Vagina (tissue), 2 donors: ENCODE results near the gene DUSP22. TPM values are rescaled to one million over a fixed set of nuclear protein-coding genes. Genes with fewer than 3 reads are reported as not detected.
"Not testable (repeated sequence)": the region's sequence is repeated elsewhere in the genome, so short reads cannot be mapped to it uniquely, and the experiment has no call there.

Experiments used
- DNase-seq, 2 donors: peaks; one replicate each; pipeline ENCODE4 v3.0.0-alpha.2; 2017; ENCODE audit errors: extremely low spot score in 2 of 2
- H3K27ac ChIP-seq: fragments of 200-600 bp; sonication (generic); one replicate; pipeline ENCODE4 v1.5.1; 2019
- H3K27me3 ChIP-seq: fragments of 200-600 bp; sonication (generic); one replicate; pipeline ENCODE4 v1.5.1; 2019
- H3K36me3 ChIP-seq, 2 donors: fragments of 200-600 bp; sonication (generic); one replicate each; pipeline ENCODE4 v1.5.1; 2017 to 2019
- H3K4me1 ChIP-seq: fragments of 200-600 bp; sonication (generic); one replicate; pipeline ENCODE4 v1.5.1; 2019
- H3K4me3 ChIP-seq, 2 donors: fragments of 200-600 bp; sonication (generic); 1 replicate in 1 of 2; 2 replicates in 1 of 2; pipeline ENCODE4 v1.5.1; 2016 to 2019
- H3K9me3 ChIP-seq: fragments of 200-600 bp; sonication (generic); one replicate; pipeline ENCODE4 v1.5.1; 2019
- CTCF ChIP-seq, 3 experiments: fragments of 450-650 bp in 2 of 3; fragments of 200-600 bp in 1 of 3; sonication (generic) in 1 of 3; IDR thresholded peaks; one replicate each; pipeline ENCODE4 v1.5.1; 2017 to 2019; ENCODE audit warnings: antibody characterized with exemption in 3 of 3, mild to moderate bottlenecking in 2 of 3, moderate library complexity in 2 of 3
- POLR2A ChIP-seq, 2 donors: fragments of 450-650 bp; IDR thresholded peaks; one replicate each; pipeline ENCODE4 v1.6.1; 2017; ENCODE audit warnings: antibody characterized with exemption in 2 of 2, mild to moderate bottlenecking in 2 of 2, moderate library complexity in 2 of 2
- POLR2AphosphoS5 ChIP-seq, 2 donors: sonication (generic); formaldehyde crosslinking; IDR thresholded peaks; one replicate each; pipeline ENCODE4 v1.9.0; 2017; ENCODE audit warnings: antibody characterized with exemption in 2 of 2, mild to moderate bottlenecking in 2 of 2, low read depth in 1 of 2; ENCODE audit not compliant: insufficient read depth in 1 of 2
- intact Hi-C: fragments of 100-400 bp; cut with DNase I; formaldehyde crosslinking; loops from one replicate; pipeline ENCODE4 v1.15.1; 2023
- total RNA-seq: library from RNA; depleted of rRNA; stranded (reverse); fragments of >200 nt; gene quantifications from one replicate; pipeline ENCODE4 v1.2.3, GENCODE V29; 2016

The DUSP22 gene
- 57.5 TPM for total RNA-seq

GRCh38 chr6:291697-292505 is at the start of gene DUSP22:
Gene DUSP22 (plus strand): TSS chr6:292487. CDS start chr6:292540, 53 bp downstream.
- Histone ChIP-seq H3K27ac (peak within 1 kb of the TSS; percentile 97), H3K4me3 (peak within 1 kb of the TSS; percentile 54 to 72), H3K4me1 (peaks cover 37% of the 10 kb centered on the region), H3K9me3 (no peaks in the 10 kb centered on the region), H3K27me3 (no peaks in the 10 kb centered on the region), H3K36me3 (no peaks in the 10 kb centered on the region)
- intact Hi-C loops, result no loop called here
- DNase-seq, result no peak
- TF ChIP-seq POLR2A (IDR thresholded peaks at IDR 0.05) (peak in 1 of 2 donors; percentile 87), CTCF (IDR thresholded peaks at IDR 0.05) (no peak), POLR2AphosphoS5 (IDR thresholded peaks at IDR 0.05; ENCODE audit: insufficient read depth in 1 of 2, low read depth in 1 of 2) (peak in 1 of 2 donors; percentile 88)

- TF ChIP-seq CTCF (IDR thresholded peaks at IDR 0.05), result no peak
- no peak for TF ChIP-seq POLR2AphosphoS5 (IDR thresholded peaks at IDR 0.05; ENCODE audit: insufficient read depth in 1 of 2, low read depth in 1 of 2)
- TF ChIP-seq POLR2A (IDR thresholded peaks at IDR 0.05), result no peak
- H3K27me3 ChIP-seq, result no peaks in the 10 kb centered on the region
- DNase-seq, result no peak
- H3K4me1 ChIP-seq, result no peaks in the 10 kb centered on the region
- no peaks in the 10 kb centered on the region for H3K36me3 ChIP-seq
- intact Hi-C loops, result no loop called here
- H3K9me3 ChIP-seq, result no peaks in the 10 kb centered on the region
- no peak overlapping the region for H3K4me3 ChIP-seq
- H3K27ac ChIP-seq, result no peak overlapping the region
These were observed 45.9 kb upstream of the DUSP22 start for GRCh38 chr6:246352-246751.

GRCh38 chr6:247351-247750 is 44.9 kb upstream of the DUSP22 start:
- no peak for DNase-seq
- H3K9me3 ChIP-seq, result no peaks in the 10 kb centered on the region
- TF ChIP-seq CTCF (IDR thresholded peaks at IDR 0.05) (no peak), POLR2AphosphoS5 (IDR thresholded peaks at IDR 0.05; ENCODE audit: insufficient read depth in 1 of 2, low read depth in 1 of 2) (no peak), POLR2A (IDR thresholded peaks at IDR 0.05) (no peak)
- H3K4me1 ChIP-seq, result no peaks in the 10 kb centered on the region
- H3K4me3 ChIP-seq, result no peak overlapping the region
- H3K36me3 ChIP-seq, result no peaks in the 10 kb centered on the region
- no peak overlapping the region for H3K27ac ChIP-seq
- intact Hi-C loops, result no loop called here
- no peaks in the 10 kb centered on the region for H3K27me3 ChIP-seq

- H3K4me3 ChIP-seq, H3K9me3 ChIP-seq, H3K27me3 ChIP-seq, H3K4me1 ChIP-seq, DNase-seq, H3K27ac ChIP-seq, intact Hi-C loops, H3K36me3 ChIP-seq: not testable (repeated sequence)
These were observed 44.2 kb upstream of the DUSP22 start for GRCh38 chr6:248046-248445.

GRCh38 chr6:250676-251075 is 41.6 kb upstream of the DUSP22 start:
- DNase-seq, result no peak
- TF ChIP-seq CTCF (IDR thresholded peaks at IDR 0.05) (no peak), POLR2AphosphoS5 (IDR thresholded peaks at IDR 0.05; ENCODE audit: insufficient read depth in 1 of 2, low read depth in 1 of 2) (no peak), POLR2A (IDR thresholded peaks at IDR 0.05) (no peak)
- Histone ChIP-seq H3K27me3 (no peaks in the 10 kb centered on the region), H3K27ac (no peak overlapping the region), H3K9me3 (no peaks in the 10 kb centered on the region), H3K4me1 (peaks cover 9% of the 10 kb centered on the region), H3K4me3 (no peak overlapping the region), H3K36me3 (no peaks in the 10 kb centered on the region)
- intact Hi-C loops, result no loop called here
